Measurements from ENCODE around the gene CCT5. TPM values are rescaled to one million over a fixed set of nuclear protein-coding genes. Genes with fewer than 3 reads are reported as not detected.
"Not testable (repeated sequence)": the region's sequence is repeated elsewhere in the genome, so short reads cannot be mapped to it uniquely, and the experiment has no call there.

CCT5 gene
- total RNA-seq, 1 donor from 2014 or later: 104 TPM

DNA sequence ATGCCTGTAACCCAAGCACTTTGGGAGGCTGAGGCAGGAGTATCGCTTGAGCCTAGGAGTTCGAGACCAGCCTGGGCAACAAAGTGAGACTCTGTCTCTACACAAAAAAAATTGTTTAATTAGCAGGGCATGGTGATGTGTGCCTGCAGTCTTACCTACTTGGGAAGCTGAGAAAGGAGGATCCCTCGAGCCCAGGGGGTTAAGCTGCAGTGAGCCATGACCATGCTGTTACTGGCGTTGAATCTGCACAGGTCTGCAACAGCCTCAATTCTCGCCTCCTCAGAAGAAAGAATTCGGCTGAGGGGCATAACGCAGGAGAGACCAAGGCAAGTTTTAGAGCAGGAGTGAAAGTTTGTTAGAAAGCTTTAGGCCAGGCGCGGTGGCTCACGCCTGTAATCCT, 18.0 kb downstream of the CCT5 start:
- intact Hi-C loops (cut with DNase I): no loop called here
- ATAC-seq: no peak
- DNase-seq (ENCODE audit: missing footprints): no peak

DNA sequence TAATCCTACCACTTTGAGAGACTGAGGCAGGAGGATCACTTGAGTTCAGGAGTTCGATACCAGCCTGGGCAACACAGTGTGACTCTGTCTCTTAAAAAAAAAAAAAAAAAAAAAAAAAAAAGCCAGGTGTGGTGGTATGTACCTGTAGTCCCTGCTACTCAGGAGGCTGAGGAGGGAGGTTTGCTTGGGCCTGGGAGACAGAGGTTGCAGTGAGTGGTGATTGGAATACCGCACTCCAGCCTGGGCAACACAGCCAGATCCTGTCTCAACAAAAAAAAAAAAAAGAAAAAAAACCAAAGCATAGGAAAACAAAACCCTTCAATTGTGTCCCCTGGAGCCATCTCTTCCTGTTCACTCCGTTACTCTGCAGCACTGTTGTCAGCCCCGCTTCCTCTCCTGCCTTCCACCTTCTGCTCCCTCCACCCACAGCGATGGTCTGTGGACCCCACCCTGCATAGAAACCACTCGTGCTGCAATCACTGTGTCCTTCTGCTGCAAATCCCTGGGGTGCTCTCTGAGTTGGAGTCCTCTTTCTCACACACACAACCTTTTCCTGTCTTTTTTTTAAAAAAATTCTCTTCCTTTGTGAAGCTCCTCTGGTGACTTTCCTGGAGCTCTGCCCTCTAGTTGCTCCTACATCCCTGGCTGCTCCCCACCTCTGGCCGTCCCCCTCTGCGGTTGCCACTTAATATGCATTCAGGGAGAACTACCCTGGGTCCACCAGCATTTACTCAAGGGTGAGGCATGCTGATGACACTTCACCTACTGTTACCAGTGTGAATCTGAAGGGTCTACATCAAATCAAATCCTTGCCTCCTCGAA, 22.2 kb downstream of the CCT5 start:
- no peak for ATAC-seq
- no peak for DNase-seq (ENCODE audit: missing footprints)
- intact Hi-C loops (cut with DNase I): no loop called here

DNA sequence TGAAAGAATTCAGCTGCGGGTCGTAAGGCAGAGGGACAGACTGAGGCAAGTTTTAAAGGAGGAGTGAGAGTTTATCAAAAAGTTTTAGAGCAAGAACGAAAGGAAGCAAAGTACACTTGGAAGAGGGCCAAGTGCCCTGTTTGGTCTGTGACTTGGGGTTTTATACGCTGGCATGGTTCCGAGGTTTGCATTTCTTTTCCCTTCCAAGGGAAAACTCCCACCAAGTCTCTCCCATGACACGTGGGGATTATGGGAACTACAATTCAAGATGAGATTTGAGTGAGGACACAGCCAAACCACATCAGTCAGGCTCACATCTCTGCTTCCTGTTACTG, 22.8 kb downstream of the CCT5 start:
- DNase-seq (ENCODE audit: missing footprints); intact Hi-C loops (cut with DNase I); ATAC-seq: not testable (repeated sequence)

DNA sequence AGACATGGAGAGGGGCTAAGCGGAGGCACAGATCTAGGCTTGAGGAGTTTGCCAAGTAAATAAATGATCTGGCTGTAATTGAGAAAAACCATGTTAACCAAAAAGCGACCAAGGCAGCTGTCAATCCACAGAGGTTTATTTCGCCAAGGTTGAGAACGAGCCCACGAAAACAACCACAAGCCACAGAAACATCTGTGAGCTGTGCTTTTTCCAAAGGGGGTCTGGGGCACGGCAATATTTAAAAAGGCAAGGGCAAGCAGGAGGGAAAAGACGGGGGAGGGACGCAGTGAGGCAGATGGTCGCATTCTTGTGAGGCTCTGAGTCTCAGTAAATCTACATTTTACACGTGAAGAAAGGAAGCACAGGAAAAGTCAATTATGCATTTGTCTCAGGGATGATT, 25.4 kb downstream of the CCT5 start:
- DNase-seq (ENCODE audit: missing footprints) (no peak), ATAC-seq (no peak)
- intact Hi-C loops (cut with DNase I): no loop called here

DNA sequence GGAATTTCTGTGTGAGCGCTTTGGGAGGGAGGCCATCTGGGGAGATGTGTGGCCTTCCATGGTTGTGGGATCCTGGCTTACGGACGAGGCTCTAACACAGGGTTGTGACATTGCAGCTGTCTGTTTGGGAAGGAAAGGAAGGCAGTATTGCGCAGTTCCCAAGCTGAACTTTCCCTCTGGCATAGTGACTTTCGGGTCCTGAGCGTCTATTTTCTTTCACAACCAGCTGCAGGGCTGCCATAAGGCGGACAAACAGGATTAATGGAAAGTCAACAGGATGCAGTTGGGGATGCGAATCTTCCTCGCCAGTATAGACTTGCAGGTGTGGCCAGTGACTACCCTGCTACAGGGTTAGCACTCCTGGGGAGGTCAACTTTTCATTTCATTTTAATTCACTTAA, 25.9 kb downstream of the CCT5 start:
- DNase-seq (ENCODE audit: missing footprints): no peak
- ATAC-seq: no peak
- intact Hi-C loops (cut with DNase I): no loop called here

DNA sequence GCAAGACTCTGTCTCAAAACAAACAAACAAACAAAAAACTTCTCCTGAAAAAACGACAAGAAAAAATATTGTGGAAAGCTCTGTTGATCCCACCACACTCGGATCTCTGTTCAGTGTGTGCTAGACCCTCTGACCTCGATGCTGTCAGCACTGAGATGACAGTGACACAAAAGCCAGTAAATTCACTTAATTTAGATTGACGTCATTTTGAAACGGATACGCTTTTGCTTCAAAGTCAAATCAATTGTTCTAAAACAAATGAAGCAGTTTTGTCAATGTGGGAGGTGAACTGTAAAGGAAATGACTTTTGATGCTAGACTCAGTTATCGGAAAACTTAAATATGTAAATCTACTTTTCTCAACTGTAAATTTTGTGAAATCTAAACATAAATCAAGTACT, 26.6 kb downstream of the CCT5 start:
- DNase-seq (ENCODE audit: missing footprints): no peak
- ATAC-seq: no peak
- intact Hi-C loops (cut with DNase I): no loop called here

DNA sequence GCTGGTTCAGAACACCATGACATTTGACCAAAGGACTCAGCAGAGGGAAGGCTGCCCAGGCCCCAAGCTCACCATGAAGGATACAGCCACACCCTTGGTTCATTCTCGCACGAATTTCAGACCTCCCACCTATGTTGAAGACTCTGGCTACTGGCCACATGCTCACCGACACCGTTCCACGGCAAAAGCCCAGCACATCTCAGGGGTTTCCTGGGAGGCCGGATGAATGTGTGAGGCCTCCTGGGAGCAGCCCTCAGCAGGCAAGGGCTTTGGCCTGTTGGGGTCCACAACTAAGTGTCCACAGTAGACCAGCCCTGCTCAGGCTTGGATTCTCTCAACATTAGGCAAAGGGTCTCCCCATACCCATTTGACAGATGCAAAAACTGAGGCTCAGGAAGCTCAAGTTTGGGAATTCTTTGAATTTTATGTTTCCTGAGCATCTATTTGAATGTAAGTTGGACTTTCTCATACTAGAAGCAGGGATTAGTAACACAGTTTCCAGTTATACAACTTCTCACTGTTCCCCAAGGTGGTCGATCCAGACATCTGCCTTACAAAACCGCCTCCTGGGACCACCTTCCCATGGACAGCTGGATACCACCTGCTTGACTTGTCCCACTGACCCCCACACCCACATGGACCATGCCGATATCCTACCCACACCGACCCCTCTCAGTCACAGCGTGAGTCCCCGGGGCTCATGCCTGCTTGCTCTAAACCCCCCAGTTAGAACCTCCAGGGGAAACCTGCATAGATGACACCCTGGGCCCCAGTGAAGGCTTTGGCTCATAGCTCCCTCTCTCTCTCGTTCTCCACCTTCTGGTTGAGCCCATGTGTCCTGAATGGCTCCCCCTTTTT, 27.9 kb downstream of the CCT5 start:
- ATAC-seq (no peak), DNase-seq (ENCODE audit: missing footprints) (no peak)
- intact Hi-C loops (cut with DNase I): no loop called here

DNA sequence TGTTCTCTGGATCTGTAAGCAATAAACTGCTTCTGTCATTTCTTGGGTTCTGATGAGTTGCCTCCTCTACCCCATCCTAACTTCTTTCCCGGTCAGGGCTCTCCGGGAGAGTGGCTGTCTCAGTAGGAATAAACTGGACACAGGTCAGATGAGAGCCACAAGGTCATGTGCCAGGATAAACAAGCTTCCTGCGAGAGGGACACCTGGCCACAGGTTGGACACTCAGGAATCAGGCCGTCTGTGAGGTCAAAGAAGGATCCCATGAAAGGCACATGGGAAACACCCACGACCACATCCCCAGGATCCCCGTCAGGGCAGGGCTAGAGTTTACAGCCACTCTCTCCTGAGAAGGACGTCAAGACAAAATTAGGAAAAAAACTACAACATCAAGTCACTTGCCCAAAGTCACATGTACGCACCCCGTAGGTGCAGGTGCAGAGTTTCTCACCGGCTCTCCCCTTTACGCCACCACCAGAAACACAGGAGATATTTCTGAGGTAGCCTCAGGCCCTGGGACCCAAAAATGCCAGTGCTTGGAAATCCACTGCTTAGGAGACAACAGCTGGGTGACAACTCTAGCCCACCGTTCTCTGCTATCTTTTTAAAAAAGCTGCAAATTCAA, 28.7 kb downstream of the CCT5 start:
- ATAC-seq (no peak), DNase-seq (ENCODE audit: missing footprints) (no peak)
- intact Hi-C loops (cut with DNase I): no loop called here

DNA sequence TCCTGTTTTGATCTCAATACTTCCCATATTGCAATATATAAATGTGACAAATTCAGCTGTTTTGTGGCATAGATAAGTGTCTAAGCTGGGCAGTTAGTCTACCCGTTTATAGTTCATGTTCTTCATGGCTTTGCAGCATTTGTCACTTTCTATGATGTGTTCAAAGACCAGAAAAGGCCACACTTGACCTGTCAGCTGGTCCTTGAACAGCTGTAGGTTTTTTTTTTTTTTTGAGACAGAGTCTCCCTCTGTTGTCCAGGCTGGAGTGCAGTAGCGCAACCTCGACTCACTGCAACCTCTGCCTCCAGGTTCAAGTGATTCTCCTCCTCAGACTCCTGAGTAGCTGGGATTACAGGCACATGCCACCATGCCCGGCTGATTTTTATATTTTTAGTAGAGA, 29.2 kb downstream of the CCT5 start:
- no peak for DNase-seq (ENCODE audit: missing footprints)
- no peak for ATAC-seq
- intact Hi-C loops (cut with DNase I): no loop called here

DNA sequence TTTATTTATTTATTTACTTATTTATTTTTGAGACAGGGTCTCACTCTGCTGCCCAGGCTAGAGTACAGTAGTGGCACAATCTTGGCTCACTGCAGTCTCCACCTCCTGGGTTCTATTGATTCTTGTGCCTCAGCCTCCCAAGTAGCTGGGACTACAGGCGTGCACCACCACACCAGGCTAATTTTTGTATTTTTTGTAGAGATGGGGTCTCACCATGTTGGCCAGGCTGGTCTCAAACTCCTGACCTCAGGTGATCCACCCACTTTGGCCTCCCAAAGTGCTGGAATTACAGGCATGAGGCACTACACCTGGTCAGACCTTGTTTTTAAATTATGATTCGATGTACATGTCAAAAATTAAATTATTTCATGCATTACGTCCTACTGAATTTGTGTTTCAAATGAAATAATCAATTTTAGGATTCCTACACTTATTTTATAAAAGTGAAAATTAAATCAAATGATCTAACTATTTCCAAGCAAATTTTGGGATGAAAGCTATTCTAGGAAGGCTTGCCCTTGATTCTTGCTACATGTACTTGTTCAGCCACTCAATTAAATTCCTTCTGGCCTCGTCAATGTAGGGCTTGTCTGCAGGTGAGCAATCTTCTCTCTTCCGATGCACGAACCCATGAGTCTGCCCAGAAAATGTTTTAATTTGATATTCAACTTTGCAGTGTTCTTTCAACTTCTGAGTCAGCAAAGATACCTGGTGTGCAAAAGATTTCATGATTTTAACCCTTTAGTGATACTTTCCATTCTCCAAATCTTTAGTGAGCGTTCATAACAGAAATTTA, 30.0 kb downstream of the CCT5 start:
- DNase-seq (ENCODE audit: missing footprints) (no peak), ATAC-seq (no peak)
- intact Hi-C loops (cut with DNase I): loop anchor here (5.0 kb wide), 1 partner anchor 122 kb away; no protein-coding TSS in a partner anchor

DNA sequence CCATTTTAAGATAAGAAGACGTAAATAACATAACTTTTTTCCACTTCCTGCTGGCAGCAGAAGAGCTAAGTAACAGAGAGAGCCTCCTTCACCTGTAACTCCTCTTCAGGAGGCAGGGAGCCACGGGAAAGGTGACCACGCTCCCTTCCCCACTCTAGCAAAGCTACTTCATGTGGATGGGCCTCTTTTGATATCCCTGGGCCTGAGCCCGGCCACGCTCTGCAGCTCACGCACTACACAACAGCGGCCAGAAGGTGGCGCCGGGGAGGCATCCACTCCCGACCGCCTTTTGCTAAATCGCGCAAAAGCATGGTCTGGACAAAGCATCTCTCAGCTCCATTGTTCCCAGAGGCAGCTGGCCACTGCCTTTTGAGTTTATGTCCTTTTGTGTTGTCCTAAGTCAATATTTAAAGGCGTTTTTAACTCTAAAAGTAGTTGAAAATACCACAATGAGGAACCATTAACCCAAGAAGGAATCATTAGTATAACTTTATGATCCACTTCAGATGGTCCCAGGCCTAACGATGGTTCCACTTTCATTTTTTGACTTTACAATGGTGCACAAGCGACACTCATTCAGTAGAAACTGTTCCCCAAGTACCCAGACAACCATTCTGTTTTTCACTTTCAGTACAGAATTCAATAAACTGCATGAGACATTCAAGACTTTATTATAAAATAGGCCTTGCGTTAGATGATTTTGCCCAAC, 34.0 kb downstream of the CCT5 start:
- intact Hi-C loops (cut with DNase I): loop anchor here (1.0 to 5.0 kb wide), 2 partner anchors 118 to 139 kb away; no protein-coding TSS in a partner anchor
- DNase-seq (ENCODE audit: missing footprints) (peak; percentile 92), ATAC-seq (peak; percentile 83)

DNA sequence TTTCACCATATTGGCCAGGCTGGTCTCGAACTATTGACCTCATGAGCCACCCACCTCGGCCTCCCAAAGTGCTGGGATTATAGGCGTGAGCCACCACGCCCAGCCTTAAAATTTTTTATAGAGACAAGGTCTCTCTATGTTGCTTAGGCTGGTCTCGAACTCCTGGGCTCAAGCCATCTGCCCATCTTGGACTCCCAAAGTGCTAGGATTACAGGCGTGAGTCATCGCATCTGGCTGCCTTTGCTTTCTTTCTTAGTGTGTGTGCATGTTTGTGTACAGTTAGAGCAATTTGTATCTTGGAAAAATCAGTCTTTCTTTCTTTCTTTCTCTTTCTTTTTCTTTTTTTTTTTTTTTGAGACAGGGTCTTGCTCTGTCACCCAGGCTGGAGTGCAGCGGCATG, 35.3 kb downstream of the CCT5 start:
- not testable (repeated sequence) for DNase-seq (ENCODE audit: missing footprints); ATAC-seq
- intact Hi-C loops (cut with DNase I): loop anchor here (5.0 kb wide), 1 partner anchor 67 kb away; the partner anchor contains the start of gene MARCHF6

DNA sequence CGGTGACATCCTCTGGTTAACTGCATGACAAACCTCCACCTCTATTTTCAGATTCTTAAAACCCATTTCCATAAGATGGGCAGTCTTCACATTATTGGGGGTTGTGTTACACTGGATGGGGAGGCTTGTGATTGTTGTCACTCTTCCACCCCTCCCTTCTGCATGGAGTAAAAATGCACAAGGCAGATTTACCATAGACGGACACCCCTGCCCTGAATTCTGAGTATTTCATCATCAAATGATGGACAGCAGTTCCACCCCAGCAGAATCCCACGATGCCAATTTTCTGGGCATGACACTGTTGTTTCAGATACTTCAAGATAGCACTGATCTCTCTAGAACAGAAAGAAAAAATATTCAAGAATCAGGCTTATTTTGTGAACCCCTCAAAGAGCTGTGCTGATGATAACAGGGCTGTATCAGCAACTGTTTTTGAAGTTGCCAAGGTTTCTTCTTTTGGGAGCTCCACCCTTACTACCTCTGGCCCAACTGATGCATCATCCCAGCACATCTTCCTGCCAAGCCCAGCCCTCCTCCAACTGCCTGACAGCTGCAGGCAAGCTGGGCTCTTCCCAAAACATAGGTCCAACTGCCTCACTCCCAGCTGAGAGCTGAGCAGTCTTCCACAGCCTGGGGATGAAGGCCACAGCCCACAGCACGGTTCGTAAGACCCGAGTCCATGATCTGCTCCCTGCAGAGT, 36.2 kb downstream of the CCT5 start:
- ATAC-seq (peak; percentile 38), DNase-seq (ENCODE audit: missing footprints) (no peak)

DNA sequence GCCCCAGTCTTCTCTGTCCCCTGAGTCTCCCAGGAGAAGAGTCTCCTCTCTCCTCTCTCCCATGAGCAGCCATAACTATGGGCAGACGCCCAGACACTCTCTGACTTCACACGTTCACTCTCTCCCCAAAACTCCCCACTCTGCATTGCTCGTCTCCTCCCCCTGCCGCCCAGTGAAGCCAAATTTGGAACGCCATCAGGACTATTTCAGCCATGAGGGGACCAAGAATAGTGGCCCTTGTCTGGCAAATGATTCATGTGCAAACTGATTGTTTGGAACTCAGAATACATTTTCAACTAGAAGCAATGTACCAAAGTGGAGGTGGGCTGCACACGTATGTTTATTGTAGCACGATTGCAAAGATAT, 36.8 kb downstream of the CCT5 start:
- no peak for DNase-seq (ENCODE audit: missing footprints)
- no peak for ATAC-seq
- intact Hi-C loops (cut with DNase I): loop anchor here (5.0 kb wide), 1 partner anchor 65 kb away; the partner anchor contains the start of gene MARCHF6

More for the DNA sequence above, 36.2 kb downstream of the CCT5 start:
- intact Hi-C loops (cut with DNase I): loop anchor here (5.0 kb wide), 1 partner anchor 66 kb away; the partner anchor contains the start of gene MARCHF6

DNA sequence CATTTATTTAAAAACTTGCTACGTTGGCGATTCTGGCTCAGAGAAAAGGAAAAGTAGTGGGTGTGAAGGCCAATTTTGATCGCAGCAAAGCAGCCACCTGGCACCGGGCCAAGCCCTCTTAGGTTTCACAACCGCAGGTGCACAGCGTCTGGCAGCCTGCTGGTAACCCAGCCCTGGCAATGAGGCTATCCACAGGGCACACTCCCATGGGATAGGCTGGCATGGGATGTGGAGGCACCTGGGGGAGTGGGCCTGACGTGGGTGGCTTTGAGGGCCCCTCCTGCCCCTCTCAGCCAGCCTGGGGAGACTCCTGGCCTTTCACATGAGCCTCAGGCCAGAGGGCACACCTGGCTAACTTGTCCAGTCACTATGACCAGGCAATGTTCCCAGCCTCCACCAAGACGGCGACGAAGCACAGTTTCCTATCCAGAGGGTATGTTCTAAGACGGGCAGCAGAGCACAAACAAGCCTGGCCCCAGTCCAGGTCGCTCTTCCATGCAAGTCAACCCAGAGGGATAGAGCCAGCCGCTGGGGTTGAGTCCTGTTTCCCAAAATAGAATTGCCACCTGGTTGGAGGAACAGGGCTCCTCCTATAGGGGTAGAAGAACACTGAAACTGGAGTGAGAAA, 38.6 kb downstream of the CCT5 start:
- peak; percentile 71 for ATAC-seq
- DNase-seq (ENCODE audit: missing footprints): peak; percentile 83
- intact Hi-C loops (cut with DNase I): loop anchor here (1.0 to 5.0 kb wide), 2 partner anchors 64 to 135 kb away; partner anchors contain the start of gene MARCHF6

DNA sequence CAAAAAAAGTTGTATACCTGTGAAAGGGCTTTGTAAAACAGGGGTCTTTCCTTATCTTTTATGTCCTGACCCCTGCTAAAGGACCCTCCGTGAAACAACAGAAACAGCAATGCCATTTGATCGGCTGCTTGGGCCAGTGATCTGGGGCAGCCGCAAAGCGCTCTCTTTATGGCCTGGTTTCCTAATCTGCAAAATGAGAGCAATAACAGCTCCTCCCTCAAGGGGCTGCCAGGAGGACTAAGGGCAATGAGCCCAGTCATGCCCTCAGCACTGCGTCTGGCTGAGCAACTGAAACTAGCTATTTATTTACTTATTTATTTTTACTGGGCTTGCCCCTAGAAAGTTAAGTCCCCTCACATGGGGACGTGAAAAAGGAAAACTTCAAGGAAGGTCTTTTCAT, 39.3 kb downstream of the CCT5 start:
- ATAC-seq (peak; percentile 86), DNase-seq (ENCODE audit: missing footprints) (no peak)
- intact Hi-C loops (cut with DNase I): loop anchor here (5.0 kb wide), 1 partner anchor 63 kb away; the partner anchor contains the start of gene MARCHF6

DNA sequence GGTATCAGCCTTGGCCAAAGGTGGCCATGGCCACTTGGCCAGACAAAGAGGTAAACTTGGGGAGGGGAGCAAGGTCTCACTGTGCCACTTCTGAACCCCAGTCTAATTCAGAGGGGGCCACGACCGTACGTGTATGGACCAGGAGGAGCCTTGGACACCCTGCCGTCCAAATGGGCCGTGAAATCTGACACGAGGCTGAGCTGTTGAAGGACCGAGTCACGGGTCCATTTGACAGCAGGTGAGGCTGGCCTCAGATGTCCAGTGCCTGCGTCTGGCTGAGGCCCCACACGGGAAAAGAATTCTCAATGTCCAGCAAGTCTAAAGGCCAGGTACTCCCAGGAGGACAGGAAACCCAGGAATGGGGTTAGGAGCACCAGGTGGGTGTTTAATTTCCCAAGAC, 39.9 kb downstream of the CCT5 start:
- no peak for ATAC-seq
- intact Hi-C loops (cut with DNase I): loop anchor here (5.0 kb wide), 1 partner anchor 62 kb away; the partner anchor contains the start of gene MARCHF6
- no peak for DNase-seq (ENCODE audit: missing footprints)
